GM21381 (cell line): Measurements from ENCODE around the gene RBBP4.
"Not testable (repeated sequence)": the region's sequence is repeated elsewhere in the genome, so short reads cannot be mapped to it uniquely, and the experiment has no call there.

Source experiments
- ATAC-seq: cut with Tn5 transposase; IDR thresholded peaks from one replicate; pipeline ENCODE4 v1.9.1; 2021; ENCODE audit warnings: mild to moderate bottlenecking, moderate library complexity; ENCODE audit not compliant: unreplicated experiment

Gene RBBP4

DNA sequence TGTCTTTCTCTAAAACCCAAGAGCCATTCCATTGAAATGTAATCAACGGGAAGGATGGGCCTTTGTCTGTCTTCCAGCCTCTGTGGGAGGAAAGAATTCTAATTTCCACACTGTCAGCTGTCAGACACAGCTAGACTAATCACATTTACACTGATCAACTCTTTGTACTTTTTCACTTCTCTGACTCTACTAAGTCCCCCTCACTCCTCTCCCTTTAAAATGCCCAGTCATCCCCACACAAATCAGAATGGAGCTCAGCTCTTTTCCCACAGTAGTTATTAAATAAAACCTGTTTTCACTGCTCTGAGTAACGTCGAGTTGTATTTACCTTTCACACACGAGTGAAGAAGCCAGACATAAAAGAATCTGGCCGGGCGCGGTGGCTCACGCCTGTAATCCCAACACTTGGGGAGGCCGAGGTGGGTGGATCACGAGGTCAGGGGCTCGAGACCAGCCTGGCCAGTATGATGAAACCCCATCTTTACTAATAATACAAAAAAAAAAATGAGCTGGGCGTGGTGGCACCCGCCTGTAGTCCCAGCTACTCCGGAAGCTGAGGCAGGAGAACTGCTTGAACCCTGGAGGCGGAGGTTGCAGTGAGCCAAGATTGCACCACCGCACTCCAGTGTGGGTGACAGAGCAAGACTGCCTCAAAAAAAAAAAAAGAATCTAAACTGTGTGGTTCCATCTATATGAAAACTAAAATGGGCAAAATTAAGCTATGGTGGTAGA, 13.9 kb upstream of the RBBP4 start:
- ATAC-seq, result no peak

DNA sequence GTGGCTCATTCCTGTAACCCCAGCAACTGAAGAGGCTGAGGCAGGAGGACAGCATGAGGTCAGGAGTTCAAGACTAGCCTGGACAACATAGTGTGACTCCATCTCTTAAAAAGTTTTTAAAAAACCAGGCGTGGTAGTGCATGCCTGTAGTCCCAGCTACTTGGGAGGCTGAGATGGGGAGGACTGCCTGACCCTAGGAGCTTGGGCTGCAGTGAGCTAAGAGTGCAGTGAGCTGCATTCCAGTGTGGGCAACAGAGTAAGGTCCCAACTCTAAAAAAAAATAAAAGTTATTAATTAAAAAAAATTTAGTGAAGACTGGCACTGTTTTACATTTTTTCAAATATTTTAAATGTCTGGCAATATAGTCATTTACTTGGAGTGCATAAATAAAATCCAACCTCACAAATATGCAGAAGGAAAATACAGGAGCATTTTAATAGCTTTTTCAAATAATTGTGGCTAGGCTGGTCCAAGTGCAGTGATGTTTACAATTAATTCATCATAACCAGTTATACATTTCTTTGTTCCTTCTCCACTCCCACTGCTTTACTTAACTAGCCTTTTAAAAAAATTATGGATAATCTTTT, 11.4 kb upstream of the RBBP4 start:
- no peak for ATAC-seq

DNA sequence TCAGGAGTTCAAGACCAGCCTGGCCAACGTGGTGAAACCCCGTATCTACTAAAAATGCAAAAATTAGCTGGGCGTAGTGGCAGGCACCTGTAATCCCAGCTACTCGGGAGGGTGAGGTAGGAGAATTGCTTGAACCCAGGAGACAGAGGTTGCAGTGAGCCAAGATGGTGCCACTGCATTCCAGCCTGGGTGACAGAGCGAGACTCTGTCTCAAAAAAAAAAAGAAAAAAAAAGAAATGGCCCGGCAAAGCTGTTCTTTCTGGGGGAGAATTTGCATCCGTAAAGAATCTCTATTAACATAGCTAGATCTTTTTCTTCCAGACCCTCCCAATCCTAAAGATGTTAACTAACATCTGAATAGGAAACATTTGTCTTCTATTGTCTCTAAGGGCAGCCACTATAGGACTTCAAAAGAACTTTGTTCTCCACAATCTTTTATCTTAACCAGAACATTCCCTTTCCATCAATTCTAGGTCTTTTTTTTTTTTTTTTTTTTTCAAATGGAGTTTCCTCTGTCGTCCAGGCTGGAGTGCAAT, 8.6 kb upstream of the RBBP4 start:
- not testable (repeated sequence) for ATAC-seq

DNA sequence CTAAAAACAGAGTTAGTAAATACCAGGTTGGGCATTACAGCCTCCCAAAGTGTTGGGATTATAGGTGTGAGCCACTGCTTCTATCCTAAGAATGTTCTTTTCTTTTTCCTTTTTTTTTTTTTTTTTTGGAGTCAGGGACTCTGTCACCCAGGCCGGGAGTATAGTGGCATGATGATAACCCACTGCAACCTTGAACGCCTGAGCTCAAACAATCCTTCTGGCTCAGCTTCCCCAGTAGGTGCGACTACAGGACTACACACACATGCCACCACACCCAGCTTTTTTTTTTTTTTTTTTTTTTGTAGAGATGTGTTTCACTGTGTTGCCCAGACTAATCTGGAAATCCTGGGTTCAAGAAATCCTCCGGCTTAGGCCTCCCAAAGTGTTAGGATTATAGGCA, 6.6 kb upstream of the RBBP4 start:
- ATAC-seq, result no peak

DNA sequence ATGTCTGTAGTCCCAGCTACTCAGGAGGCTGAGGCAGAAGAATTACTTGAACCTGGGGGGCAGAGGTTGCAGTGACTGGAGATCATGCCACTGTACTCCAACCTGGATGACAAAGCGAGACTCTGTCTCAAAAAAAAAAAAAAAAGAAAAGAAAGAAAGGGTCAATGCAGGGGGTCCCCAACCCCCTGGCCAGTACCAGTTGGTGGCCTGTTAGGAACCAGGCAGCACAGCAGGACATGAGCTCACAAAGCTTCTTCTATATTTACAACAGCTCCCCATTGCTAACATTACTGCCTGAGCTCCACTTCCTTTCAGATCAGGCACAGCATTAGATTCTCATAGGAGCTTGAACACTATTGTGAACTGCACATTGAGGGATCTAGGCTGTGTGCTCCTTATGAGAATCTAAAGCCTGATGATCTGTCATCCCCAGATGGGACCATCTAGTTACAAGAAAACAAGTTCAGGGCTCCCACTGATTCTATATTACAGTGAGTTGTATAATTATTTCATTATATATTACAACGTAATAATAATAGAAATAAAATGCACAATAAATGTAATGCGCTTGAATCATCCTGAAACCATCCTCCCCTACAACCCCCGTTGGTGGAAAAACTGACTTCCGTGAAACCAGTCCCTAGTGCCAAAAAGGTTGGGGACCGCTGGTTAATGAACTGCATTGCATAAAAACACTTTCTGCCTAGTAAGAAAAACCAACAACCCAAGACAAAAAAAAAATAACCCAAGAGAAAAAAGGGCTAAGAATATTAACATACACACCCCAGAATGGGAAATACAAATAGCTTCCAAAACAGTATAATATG, 3.5 kb upstream of the RBBP4 start:
- ATAC-seq, result no peak

DNA sequence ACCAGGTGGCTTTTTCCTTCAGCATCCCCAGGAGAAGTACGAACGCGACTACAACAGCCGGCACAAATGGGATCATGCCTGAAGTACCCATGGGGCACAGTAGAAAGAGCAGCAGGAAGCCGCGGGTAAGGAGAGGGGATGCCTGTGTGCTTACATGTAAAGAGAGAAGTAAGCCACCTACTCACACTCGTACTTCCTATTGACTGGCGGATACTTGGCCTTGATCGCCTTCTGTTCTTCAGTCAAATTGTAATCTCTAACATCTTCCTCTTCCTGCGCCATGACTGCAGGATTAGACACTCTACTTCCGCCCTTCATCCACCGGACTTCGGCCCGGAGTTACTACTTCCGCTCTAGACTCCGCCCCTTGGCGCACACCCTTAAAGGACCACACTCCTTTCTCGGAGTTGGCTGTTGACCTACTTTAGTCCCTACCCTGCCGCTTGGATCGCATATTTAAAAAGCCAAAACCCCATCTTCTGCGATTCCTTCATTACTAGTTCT, 708 bp upstream of the RBBP4 start, which contains the start of gene ZBTB8OS:
Gene ZBTB8OS (minus strand): TSS at position 303 of the 504 bp plus-strand sequence. CDS start 21 bp downstream, at position 282.
- peak; percentile 57 for ATAC-seq

DNA sequence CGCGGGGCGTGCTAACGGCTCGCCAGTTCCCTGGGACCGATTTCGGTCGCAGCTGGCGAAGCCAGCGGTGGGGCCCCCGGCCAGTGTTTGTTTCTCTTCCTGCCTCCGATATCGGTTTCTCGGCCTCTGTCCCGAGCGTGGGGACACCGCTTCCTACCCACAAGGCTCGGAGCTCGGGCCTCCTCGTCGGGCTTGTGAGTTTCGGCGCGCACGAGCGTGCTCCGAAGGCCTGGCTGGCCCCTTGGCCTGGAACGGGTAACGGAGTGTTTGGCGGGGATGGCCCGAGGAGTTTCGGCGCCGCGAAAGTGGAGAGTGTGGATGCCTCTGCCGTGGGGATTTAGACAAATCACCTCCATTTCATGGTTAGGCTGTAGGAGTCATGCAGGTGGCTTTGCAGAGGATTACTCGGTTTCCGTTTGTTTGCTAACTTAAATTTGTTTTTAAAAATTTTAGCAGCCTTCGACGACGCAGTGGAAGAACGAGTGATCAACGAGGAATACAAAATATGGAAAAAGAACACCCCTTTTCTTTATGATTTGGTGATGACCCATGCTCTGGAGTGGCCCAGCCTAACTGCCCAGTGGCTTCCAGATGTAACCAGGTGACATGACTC, 559 bp downstream of the RBBP4 start:
- no peak for ATAC-seq

DNA sequence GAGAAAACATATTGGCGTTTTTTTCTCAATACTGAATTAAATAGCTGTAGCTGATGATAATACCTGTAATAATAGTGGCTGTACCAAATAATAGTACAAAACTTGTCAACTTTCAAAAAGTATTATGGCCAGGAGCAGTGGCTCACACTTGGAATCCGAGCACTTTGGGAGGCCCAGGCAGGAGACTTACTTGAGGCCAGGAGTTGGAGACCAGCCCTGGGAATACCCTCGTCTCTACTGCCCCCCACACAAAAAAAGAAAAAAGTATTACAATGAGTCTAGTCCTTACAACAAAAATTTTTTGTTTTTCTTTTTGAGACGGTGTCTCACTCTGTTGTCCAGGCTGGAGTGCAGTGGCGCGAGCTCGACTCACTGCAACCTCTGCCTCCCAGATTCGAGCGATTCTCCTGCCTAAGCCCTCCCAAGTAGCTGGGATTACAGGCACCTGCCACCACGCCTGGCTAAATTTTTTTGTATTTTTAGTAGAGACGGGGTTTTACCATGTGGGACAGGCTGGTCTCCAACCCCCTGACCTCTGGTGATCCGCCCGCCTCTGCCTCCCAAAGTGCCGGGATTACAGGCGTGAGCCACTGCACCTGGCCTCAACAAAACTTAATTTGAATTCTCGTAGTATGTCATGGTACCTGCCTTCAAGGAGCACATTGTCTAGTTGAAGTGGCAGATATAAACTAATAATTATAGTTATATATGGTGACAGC, 1.4 kb downstream of the RBBP4 start:
- no peak for ATAC-seq

DNA sequence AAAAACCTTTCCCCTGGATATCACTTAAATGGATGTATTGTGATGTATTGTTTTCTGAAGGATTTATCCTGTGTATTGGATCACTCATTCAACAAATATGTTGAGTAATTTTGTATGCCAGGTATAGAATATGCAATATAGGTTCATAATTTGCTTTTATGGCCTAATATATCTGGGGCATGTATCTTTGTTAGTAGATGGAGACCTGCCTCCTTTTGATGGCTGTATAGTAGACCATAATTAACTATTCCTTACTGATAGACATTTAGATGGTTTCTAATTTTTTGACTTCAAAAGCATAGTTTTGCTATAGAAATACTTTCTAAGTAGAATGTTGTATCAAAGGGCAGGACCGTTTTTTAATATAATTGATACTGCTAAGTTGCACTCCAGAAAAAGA, 8.6 kb downstream of the RBBP4 start:
- ATAC-seq, result no peak

DNA sequence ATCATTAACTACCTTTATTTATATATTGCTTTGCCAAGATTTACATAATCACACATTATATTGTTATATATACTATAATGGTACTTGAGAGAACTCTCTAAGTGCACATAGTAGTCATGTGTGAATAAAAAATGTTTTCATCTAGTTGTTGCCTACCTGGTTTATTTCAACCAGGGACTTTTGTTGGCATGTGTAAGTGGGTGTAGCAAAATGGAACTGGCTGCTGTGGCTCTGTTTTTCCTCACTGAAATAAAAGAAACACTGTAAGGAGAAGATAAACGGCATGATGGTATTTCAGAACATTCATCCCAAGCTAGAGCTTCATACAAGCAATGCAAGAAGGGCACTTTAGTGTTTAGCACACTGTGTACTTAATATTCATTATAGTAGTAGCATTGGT, 14.9 kb downstream of the RBBP4 start:
- no peak for ATAC-seq

DNA sequence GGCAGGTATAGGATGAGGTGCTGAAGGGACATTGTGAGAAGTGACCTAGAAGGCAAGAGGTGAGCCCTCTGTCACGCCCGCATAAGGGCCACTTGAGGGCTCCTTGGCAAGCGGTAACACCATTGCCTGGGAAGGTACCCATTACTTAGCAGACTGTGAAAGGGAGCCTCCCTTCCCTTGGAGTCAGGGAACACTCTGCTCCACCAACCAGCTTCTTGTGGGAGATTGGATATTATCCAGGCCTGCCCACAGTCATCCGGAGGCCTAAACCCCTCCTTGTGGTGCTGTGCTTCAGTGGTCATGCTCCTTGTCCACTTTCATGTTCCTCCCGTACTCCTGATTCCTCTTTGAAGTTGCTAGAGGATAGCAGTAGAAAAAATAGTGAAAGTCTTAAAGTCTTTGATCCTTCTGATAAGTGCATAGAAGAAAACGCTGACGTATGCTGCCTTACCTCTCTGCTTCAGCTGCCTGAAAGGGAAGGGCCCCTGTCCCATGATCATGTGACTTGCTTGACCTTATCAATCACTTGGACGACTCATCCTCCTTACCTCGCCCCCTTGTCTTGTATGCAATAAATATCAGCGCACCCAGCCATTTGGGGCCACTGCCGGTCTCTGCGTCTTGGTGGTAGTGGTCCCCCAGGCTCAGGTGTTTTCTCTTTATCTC, 16.0 kb downstream of the RBBP4 start:
- no peak for ATAC-seq

DNA sequence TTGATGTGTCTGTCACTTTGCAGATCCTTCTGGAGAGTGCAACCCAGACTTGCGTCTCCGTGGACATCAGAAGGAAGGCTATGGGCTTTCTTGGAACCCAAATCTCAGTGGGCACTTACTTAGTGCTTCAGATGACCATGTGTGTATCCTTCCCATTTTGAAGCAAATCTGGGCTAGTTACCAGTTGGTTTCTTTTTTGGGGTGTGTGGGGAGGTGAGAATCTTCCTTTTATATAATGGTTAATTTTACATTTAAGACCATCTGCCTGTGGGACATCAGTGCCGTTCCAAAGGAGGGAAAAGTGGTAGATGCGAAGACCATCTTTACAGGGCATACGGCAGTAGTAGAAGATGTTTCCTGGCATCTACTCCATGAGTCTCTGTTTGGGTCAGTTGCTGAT, 17.7 kb downstream of the RBBP4 start:
- ATAC-seq, result not testable (repeated sequence)

DNA sequence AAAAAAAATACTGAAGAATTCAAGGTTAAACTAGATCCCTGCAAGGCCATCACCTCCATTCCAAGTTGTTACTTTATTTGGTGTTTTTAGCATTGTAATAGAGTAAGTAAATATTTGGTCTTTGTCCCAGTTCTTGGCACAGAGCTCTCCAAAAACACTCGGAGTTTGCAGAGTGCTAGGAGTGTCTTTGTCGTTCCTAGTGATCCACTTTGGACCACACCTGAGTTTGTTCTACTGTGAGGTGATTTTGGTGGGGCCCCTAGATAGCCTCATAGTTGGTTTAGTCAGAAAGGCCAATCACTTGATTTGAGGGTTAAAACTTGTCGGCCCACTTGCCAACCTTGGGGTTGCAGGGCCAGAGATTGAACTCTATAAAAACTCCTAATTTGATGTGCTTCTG, 25.9 kb downstream of the RBBP4 start:
- ATAC-seq, result no peak

DNA sequence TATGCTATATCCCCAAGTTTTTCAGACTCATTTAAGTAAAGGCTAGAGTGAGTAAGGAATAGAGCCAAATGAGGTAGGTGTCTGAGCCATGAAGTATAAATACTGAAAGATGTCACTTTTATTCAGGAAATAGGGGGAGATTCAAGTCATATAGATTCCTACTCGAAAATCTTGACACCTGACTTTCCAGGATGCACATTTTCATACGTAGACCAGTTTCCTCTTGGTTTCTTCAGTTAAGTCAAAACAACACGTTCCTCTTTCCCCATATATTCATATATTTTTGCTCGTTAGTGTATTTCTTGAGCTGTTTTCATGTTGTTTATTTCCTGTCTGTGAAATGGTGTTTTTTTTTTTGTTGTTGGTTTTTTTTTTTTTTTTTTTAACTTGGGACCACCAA, 29.0 kb downstream of the RBBP4 start:
- not testable (repeated sequence) for ATAC-seq

DNA sequence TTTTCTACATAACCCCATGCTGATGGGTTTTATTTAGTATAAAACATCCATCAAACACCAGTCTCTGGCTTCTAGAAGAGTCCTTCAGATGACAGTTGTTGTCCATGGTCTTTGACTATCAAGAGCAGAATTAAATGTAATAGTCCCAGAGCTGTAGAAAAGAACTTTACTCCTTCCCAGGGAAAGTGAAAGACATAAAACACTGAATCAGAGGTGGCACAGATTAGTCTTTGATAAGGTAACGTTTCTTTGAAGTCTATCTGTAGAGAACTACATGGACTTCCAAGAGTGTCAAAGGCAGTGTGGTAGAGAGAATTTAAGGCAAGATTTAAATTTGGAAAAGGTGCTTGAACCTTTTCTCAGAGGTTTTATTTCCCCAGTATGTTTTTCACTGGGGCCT, 29.6 kb downstream of the RBBP4 start:
- ATAC-seq, result no peak

DNA sequence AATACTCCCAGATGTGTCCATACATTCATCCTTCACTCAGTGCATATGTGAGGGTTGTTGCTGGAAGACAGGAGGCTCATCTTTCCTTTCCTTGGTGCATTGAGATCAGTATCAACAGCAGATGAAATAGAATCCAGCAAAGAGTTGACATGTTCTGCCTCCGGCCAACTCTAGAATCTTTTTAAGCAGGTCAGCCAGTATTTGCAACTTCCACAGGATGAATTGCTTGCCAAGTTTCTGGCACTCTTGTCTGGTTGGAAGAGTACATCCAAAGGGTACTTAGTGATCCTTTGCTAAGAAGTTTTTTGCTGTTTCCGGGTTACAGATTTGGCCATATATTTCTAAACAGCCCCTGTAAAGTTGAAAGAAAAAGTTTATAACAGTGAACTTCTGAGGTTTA, 30.5 kb downstream of the RBBP4 start:
- no peak for ATAC-seq

DNA sequence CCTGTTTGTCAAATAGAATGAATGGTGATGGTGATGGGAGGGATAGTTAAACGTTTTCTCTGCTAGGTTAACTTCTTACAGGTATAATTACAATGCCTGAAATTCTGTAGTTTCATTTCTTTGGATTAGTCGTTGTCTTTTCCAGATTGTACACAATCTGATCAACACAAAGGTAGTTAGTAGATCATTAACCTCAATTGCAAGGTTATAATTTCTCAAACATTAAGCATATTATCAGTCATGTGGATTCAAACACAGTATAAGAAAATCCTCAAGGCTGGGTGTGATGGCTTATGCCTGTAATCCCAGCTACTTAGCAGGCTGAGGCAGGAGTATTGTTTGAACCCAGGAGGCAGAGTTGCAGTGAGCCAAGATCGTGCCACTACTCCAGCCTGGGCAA, 31.0 kb downstream of the RBBP4 start:
- ATAC-seq, result no peak

DNA sequence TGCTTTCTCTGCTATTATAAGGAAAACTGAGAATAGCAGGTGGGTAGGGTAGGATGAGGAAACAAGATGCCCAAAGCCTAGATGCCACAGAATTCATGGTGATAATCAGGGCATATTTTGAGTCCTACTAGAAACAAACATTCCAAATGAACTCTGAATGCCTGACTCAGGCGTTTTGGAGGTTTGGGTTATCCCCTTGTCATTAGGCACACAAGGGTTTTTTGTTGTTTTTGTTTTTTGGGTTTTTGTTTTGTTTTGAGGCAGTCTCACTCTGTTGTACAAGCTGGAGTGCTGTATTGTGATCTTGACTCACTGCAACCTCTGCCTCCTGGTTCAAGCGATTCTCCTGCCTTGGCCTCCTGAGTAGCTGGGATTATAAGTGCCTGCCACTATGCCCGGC, 32.4 kb downstream of the RBBP4 start:
- no peak for ATAC-seq

DNA sequence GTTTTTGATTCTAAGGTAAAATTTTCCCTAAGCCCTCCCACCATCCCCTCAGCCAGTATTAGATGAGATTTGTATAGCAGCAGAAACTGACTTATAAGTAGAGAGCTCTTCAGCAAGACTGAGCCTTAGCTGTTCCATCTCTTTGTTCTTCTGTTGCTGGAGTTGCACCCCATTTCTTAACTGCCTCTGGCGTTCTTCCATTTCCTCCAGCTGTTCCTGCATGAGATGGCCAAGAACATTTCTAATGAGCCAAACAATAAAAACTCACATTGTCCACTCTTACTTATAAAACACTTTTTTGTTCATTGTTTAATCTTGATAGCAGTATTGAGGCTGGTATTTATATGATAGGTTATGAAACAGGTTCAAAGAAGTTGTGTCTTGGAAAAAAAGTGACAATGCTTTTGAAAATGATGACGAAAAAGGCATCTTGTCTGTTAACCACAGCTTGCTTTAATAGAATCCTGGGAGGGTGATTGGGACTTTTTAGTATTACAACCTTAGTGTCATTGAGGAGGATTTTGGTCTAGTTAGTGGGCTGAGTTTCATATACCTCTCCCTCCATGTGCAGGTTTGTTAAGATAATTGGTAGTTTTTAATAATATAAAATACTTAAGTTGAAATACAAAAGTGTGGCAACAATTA, 33.3 kb downstream of the RBBP4 start:
- ATAC-seq, result no peak
